Hippocampal formation (tissue), 2 donors: ENCODE data around the gene GABPA.

Experiments used
- DNase-seq, 2 donors: peaks; one replicate each; lab custom pipeline; 2025; lab: John Stamatoyannopoulos, UW

GABPA gene

DNA sequence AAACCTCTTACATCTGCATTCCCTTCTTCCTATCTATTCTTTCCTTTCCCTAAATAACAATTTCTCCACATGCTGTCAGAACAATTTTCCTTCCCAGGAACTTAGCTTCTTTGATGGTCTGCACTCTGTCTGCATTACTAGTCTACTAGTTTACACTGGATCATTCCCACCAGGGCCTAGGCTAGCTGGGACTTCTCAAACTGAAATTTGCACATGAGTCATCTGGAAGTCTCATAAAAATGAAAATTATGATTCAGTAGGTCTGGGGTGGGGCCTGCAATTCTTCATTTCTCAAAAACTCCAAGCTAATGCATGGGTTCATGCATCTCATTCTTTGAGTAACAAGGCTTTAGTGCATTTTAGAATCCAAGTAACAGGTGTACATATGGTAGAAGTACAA lies 74.2 kb downstream of the GABPA start:
- no peak for DNase-seq

DNA sequence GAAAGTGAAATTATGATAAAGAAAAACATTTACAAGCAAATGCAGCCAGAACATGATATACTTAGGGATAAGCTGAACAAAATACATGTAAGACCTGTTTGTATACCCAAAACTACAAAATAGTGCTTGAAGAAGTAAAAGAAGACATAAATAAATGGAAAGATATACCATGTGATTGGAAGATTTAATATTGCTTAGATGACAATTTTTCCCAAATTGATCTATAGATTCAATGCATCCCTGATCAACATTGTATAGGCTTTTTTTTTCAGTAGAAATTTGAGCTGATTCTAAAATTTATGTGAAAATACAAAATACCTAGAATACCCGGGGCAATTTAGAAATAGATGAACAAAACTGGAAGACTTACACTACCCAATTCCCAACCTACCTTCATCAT lies 76.4 kb downstream of the GABPA start:
- no peak for DNase-seq

DNA sequence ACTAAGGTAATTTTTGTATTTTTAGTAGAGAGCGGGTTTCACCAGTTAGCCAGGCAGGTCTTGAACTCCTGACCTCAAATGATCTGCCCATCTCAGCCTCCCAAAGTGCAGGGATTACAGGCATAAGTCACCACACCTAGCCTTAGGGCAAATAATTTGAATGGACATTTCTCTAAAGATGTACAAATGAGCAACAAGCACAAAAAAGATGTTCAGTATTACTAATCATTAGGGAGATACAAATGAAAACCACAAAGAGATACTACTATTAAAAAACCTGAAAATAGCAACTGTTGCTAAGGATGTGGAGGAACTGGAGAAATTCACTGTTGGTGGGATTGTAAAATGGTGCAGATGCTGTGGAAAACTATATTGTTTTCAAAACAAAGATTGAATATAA lies 79.1 kb downstream of the GABPA start:
- no peak for DNase-seq

DNA sequence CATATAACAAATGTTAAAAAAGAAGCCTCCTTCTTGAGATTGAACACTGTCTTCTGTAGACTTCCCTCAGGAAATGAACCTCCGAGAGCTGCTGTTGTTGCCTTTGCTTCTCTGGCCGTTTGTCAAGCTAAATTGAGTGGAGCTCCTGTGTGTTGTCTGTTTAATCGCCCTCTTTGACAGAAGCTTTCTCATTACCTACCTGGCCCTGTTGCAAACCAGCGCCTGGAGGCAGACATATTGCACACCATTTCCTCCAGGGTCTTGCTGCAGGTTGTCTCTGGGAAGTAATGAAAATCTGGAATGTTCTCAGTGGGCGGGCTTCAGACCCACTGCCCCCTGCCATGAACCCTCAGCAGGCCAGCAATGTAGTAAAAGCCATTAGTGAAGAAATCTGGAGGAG lies 83.3 kb downstream of the GABPA start:
- DNase-seq: no peak

DNA sequence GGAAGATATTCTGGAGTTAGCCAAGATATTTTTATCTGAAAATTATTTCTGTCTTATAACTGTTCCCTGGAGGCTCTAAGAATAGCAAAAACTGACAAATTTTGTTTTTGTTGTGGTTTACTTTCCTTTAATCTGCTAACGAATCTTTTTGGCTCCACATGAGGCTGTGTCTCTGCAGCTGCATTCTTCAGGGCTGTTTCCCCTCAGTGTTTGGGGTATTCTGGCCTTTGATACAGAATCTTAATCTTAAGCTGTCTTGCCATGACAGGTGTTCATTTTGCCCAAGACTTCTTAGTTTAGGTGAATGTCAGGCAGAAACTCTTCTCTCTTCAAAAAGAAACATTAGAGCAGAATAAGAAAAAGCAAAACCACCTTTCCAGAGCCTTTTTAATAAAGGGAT lies 83.8 kb downstream of the GABPA start:
- DNase-seq: no peak
